ENCODE results near the gene CYP2D6. TPM values are rescaled to one million over a fixed set of nuclear protein-coding genes. Genes with fewer than 3 reads are reported as not detected.
"Not testable (repeated sequence)": the region's sequence is repeated elsewhere in the genome, so short reads cannot be mapped to it uniquely, and the experiment has no call there.

The CYP2D6 gene
- total RNA-seq, 1 donor from 2014 or later = 0.16 TPM

- TF ChIP-seq, protein P1, sequence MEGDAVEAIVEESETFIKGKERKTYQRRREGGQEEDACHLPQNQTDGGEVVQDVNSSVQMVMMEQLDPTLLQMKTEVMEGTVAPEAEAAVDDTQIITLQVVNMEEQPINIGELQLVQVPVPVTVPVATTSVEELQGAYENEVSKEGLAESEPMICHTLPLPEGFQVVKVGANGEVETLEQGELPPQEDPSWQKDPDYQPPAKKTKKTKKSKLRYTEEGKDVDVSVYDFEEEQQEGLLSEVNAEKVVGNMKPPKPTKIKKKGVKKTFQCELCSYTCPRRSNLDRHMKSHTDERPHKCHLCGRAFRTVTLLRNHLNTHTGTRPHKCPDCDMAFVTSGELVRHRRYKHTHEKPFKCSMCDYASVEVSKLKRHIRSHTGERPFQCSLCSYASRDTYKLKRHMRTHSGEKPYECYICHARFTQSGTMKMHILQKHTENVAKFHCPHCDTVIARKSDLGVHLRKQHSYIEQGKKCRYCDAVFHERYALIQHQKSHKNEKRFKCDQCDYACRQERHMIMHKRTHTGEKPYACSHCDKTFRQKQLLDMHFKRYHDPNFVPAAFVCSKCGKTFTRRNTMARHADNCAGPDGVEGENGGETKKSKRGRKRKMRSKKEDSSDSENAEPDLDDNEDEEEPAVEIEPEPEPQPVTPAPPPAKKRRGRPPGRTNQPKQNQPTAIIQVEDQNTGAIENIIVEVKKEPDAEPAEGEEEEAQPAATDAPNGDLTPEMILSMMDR (IDR thresholded peaks at IDR 0.05; ENCODE audit: borderline replicate concordance) = no peak
- Histone ChIP-seq H3K4me3 (peak overlapping the region; percentile 19), H3K27ac (replicated peaks) (no peak overlapping the region), H3K27me3 (ENCODE audit: low read depth) (no peaks in the 10 kb centered on the region), H3K9me3 (replicated peaks) (no peaks in the 10 kb centered on the region), H3K36me3 (no peaks in the 10 kb centered on the region), H3K4me1 (peaks cover 11% of the 10 kb centered on the region)
- intact Hi-C loops (cut with micrococcal nuclease) = no loop called here
- no peak for DNase-seq
Observed at GRCh38 chr22:42151924-42152635, 21.5 kb upstream of the CYP2D6 start.

- Histone ChIP-seq H3K27me3 (ENCODE audit: low read depth) (no peaks in the 10 kb centered on the region), H3K27ac (replicated peaks) (no peak overlapping the region), H3K9me3 (replicated peaks) (no peaks in the 10 kb centered on the region), H3K4me1 (peaks cover under 1% of the 10 kb centered on the region), H3K4me3 (no peak overlapping the region), H3K36me3 (no peaks in the 10 kb centered on the region)
- TF ChIP-seq, protein P1 (IDR thresholded peaks at IDR 0.05; ENCODE audit: borderline replicate concordance) = no peak
- no peak for DNase-seq
- intact Hi-C loops (cut with micrococcal nuclease) = no loop called here
Observed at GRCh38 chr22:42150727-42151590, 20.3 kb upstream of the CYP2D6 start.

DNA sequence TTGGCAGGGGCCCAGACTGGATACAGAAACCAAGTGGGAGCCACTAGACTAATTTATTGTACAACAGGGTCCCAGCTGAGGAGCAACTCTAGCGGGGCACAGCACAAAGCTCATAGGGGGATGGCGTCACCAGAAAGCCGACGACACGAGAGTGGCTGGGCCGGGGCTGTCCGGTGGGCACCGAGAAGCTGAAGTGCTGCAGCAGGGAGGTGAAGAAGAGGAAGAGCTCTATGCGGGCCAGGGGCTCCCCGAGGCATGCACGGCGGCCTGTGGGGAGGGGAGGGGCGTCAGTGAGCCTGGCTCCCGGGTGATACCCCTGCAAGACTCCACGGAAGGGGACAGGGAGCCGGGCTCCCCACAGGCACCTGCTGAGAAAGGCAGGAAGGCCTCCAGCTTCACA lies 19.2 kb upstream of the CYP2D6 start:
- H3K36me3 ChIP-seq; H3K27me3 ChIP-seq (ENCODE audit: low read depth); DNase-seq; intact Hi-C loops (cut with micrococcal nuclease); H3K27ac ChIP-seq (replicated peaks); H3K9me3 ChIP-seq (replicated peaks); H3K4me3 ChIP-seq; H3K4me1 ChIP-seq: not testable (repeated sequence)

GRCh38 chr22:42145175-42145574 lies 14.6 kb upstream of the CYP2D6 start:
- H3K36me3 ChIP-seq = no peaks in the 10 kb centered on the region
- DNase-seq = no peak
- intact Hi-C loops (cut with micrococcal nuclease) = no loop called here
- TF ChIP-seq, protein P1 (IDR thresholded peaks at IDR 0.05; ENCODE audit: borderline replicate concordance) = no peak
- no peak overlapping the region for H3K4me3 ChIP-seq
- no peaks in the 10 kb centered on the region for H3K4me1 ChIP-seq
- no peak overlapping the region for H3K27ac ChIP-seq (replicated peaks)
- no peaks in the 10 kb centered on the region for H3K27me3 ChIP-seq (ENCODE audit: low read depth)
- no peaks in the 10 kb centered on the region for H3K9me3 ChIP-seq (replicated peaks)

DNA sequence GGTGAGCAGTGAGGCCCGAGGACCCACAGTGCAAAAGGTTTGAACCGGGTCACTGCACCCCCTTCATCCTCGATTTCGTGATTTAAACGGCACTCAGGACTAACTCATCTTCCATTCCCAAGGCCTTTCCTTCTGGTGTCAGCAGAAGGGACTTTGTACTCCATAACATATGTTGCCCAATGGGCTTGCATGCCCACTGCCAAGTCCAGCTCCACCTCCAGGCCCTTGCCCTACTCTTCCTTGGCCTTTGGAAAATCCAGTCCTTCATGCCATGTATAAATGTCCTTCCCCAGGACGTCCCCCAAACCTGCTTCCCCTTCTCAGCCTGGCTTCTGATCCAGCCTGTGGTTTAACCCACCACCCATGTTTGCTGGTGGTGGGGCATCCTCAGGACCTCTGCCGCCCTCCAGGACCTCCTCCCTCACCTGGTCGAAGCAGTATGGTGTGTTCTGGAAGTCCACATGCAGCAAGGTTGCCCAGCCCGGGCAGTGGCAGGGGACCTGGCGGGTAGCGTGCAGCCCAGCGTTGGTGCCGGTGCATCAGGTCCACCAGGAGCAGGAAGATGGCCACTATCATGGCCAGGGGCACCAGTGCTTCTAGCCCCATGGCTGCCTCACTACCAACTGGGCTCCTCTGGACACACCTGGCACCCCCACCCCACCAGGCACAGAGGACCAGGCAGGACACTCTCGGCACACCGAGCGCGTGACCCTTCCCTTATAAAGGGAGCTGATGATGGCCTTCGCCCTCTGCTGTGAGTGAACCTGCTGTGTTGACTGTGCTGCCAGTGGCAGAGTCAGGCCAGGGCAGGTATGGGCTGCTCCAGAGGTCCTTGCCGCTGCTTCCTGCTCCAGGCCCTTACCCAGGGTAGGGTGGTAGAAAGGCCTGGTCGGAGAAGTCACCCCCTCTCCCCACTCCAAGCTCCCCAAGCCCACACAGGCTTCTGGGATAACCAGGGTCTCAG lies 13.5 kb upstream of the CYP2D6 start:
- H3K9me3 ChIP-seq (replicated peaks); DNase-seq; intact Hi-C loops (cut with micrococcal nuclease); H3K36me3 ChIP-seq; H3K27me3 ChIP-seq (ENCODE audit: low read depth); H3K27ac ChIP-seq (replicated peaks); H3K4me1 ChIP-seq; H3K4me3 ChIP-seq: not testable (repeated sequence)

DNA sequence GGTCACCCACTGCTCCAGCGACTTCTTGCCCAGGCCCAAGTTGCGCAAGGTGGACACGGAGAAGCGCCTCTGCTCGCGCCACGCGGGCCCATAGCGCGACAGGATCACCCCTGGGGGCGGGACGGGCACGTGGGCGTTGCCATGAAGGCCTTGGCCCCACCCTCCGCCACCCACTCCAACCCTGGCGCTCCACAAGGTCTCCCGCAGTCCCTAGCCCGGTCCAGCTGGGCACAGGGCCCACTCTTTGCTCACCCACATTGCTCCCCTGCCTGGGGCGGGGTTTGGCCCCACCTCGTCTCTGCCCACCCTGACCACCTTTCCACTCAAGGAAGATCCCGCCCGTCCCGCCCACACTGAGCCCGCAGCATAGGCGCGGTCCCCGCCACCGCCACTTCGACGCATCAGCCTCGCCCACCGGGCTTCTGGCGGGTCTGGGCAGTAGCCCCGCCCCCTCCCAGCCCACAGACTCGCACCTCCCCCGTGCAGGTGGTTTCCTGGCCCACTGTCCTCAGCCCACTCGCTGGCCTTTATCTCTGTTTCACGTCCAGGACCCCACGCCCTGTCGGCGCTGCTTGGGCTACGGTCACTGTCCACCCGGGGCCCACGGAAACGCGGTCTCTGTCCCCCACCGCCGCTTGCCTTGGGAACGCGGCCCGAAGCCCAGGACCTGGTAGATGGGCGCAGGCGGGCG lies 12.3 kb upstream of the CYP2D6 start:
- H3K27me3 ChIP-seq (ENCODE audit: low read depth) = no peaks in the 10 kb centered on the region
- no peak overlapping the region for H3K27ac ChIP-seq (replicated peaks)
- intact Hi-C loops (cut with micrococcal nuclease) = no loop called here
- DNase-seq = no peak
- H3K9me3 ChIP-seq (replicated peaks) = no peaks in the 10 kb centered on the region
- no peaks in the 10 kb centered on the region for H3K4me1 ChIP-seq
- TF ChIP-seq, protein P1 (IDR thresholded peaks at IDR 0.05; ENCODE audit: borderline replicate concordance) = no peak
- H3K4me3 ChIP-seq = no peak overlapping the region
- H3K36me3 ChIP-seq = no peaks in the 10 kb centered on the region

- H3K36me3 ChIP-seq; H3K4me1 ChIP-seq; H3K27ac ChIP-seq (replicated peaks); intact Hi-C loops (cut with micrococcal nuclease); H3K9me3 ChIP-seq (replicated peaks); H3K27me3 ChIP-seq (ENCODE audit: low read depth); DNase-seq; H3K4me3 ChIP-seq: not testable (repeated sequence)
Observed at GRCh38 chr22:42141307-42142057, 10.9 kb upstream of the CYP2D6 start.

- H3K27ac ChIP-seq (replicated peaks); intact Hi-C loops (cut with micrococcal nuclease); H3K9me3 ChIP-seq (replicated peaks); DNase-seq; H3K36me3 ChIP-seq; H3K27me3 ChIP-seq (ENCODE audit: low read depth); H3K4me3 ChIP-seq; H3K4me1 ChIP-seq: not testable (repeated sequence)
Observed at GRCh38 chr22:42140153-42140552, 9.5 kb upstream of the CYP2D6 start.
